A549 (cell line): ENCODE measurements around the gene CYB561D1. TPM values are rescaled to one million over a fixed set of nuclear protein-coding genes. Genes with fewer than 3 reads are reported as not detected.

Source experiments
- ATAC-seq, 2 experiments: fragments of 200-7000 bp in 1 of 2; fragments of >200 bp in 1 of 2; cut with Nextera tagmentation in 1 of 2; cut with Tn5 transposase in 1 of 2; 3 replicates each; pipeline versions ENCODE4 v1.8.0 to v1.9.1; 2018 to 2020; ENCODE audit warnings: mild to moderate bottlenecking in 1 of 2, moderate library complexity in 1 of 2
- CTCF ChIA-PET: fragments of 300-600 bp; sonication (Branson Sonifier 250); formaldehyde crosslinking; extraction: SDS; loops from one replicate; lab custom pipeline; 2021; ENCODE audit warnings: antibody characterized with exemption, inconsistent platforms; lab: Yijun Ruan, JAX
- POLR2A ChIA-PET: fragments of 350-600 bp; formaldehyde crosslinking; extraction: SDS; loops from one replicate; lab custom pipeline; 2021; ENCODE audit warnings: antibody characterized with exemption, inconsistent platforms; lab: Yijun Ruan, JAX
- DNase-seq, 2 experiments: peaks; one replicate each; pipeline versions ENCODE4 v3.0.0 to v3.0.0-alpha.2; 2011 to 2016; ENCODE audit warnings: low read depth in 1 of 2, low spot score in 1 of 2
- FAIRE-seq: peaks from 2 replicates; lab custom pipeline; 2011; peaks lifted over from hg19 to GRCh38; lab: Jason Lieb, UNC
- H3K27ac ChIP-seq, 2 experiments: fragments of >200 bp; sonication (Bioruptor Twin); formaldehyde crosslinking; 3 replicates each; pipeline ENCODE4 v1.5.1; 2016 to 2017
- H3K4me1 ChIP-seq: fragments of >200 bp; sonication (Bioruptor Twin); formaldehyde crosslinking; 3 replicates; pipeline ENCODE4 v1.6.1; 2016
- H3K4me2 ChIP-seq: fragments of >200 bp; sonication (Bioruptor Twin); formaldehyde crosslinking; 3 replicates; pipeline ENCODE4 v1.6.1; 2016
- H3K4me3 ChIP-seq: fragments of >200 bp; sonication (Bioruptor Twin); formaldehyde crosslinking; 3 replicates; pipeline ENCODE4 v1.5.1; 2016
- H3K9me3 ChIP-seq: fragments of >200 bp; sonication (Bioruptor Twin); formaldehyde crosslinking; 3 replicates; pipeline ENCODE4 v1.6.1; 2016
- ATOH8 ChIP-seq: fragments of 250-450 bp; sonication (Bioruptor Pico); IDR thresholded peaks from 2 replicates; pipeline ENCODE4 v1.5.0; 2020; ENCODE audit warnings: low read depth, mild to moderate bottlenecking, moderate library complexity
- CBX2 ChIP-seq: fragments of 200-600 bp; sonication (generic); IDR thresholded peaks from 2 replicates; pipeline ENCODE4 v1.6.1; 2016; ENCODE audit warnings: low read depth, mild to moderate bottlenecking, borderline replicate concordance
- CBX8 ChIP-seq: fragments of 200-600 bp; sonication (generic); IDR thresholded peaks from 2 replicates; pipeline ENCODE4 v1.6.1; 2016
- CHD2 ChIP-seq: fragments of 150-350 bp; IDR thresholded peaks from 2 replicates; pipeline ENCODE4 v1.6.1; 2014; ENCODE audit warnings: low read length; ENCODE audit not compliant: partially characterized antibody
- CHD4 ChIP-seq: fragments of 200-600 bp; sonication (generic); IDR thresholded peaks from 2 replicates; pipeline ENCODE4 v1.6.1; 2016; ENCODE audit warnings: antibody characterized with exemption, mild to moderate bottlenecking, borderline replicate concordance
- EHF ChIP-seq: fragments of 250-450 bp; sonication (Bioruptor Pico); IDR thresholded peaks from 2 replicates; pipeline ENCODE4 v1.5.0; 2020; ENCODE audit warnings: mild to moderate bottlenecking
- EHMT2 ChIP-seq: fragments of 200-600 bp; sonication (generic); IDR thresholded peaks from 2 replicates; pipeline ENCODE4 v1.6.1; 2016; ENCODE audit warnings: antibody characterized with exemption, low read depth, mild to moderate bottlenecking, moderate library complexity
- ESRRA ChIP-seq: fragments of 150-350 bp; IDR thresholded peaks from 2 replicates; pipeline ENCODE4 v1.6.1; 2014; ENCODE audit warnings: mild to moderate bottlenecking, low read length, borderline replicate concordance
- FOSL2 ChIP-seq, 2 experiments: fragments of 450-650 bp in 1 of 2; fragments of >200 bp in 1 of 2; sonication (Bioruptor Twin) in 1 of 2; formaldehyde crosslinking; IDR thresholded peaks; 2 replicates each; pipeline versions ENCODE4 v1.5.0 to v1.6.1; 2016 to 2020; ENCODE audit warnings: mild to moderate bottlenecking in 1 of 2, moderate library complexity in 1 of 2
- GATA3 ChIP-seq: IDR thresholded peaks from 2 replicates; pipeline ENCODE4 v1.6.1; 2012; ENCODE audit warnings: borderline replicate concordance
- HEYL ChIP-seq: fragments of 250-450 bp; sonication (Bioruptor Pico); IDR thresholded peaks from 2 replicates; pipeline ENCODE4 v1.8.0; 2021; ENCODE audit warnings: mild to moderate bottlenecking, moderate library complexity
- HOXB13 ChIP-seq: fragments of 250-450 bp; sonication (Bioruptor Pico); IDR thresholded peaks from 2 replicates; pipeline ENCODE4 v1.5.0; 2020; ENCODE audit warnings: low read depth, mild to moderate bottlenecking, moderate library complexity
- HOXB5 ChIP-seq: fragments of 250-450 bp; sonication (Bioruptor Pico); IDR thresholded peaks from 2 replicates; pipeline ENCODE4 v1.5.0; 2020; ENCODE audit warnings: mild to moderate bottlenecking, moderate library complexity
- KDM1A ChIP-seq: fragments of 200-600 bp; sonication (generic); IDR thresholded peaks from 2 replicates; pipeline ENCODE4 v1.6.1; 2016; ENCODE audit warnings: low read depth, mild to moderate bottlenecking
- MAFK ChIP-seq: fragments of 450-650 bp; IDR thresholded peaks from 2 replicates; pipeline ENCODE4 v1.6.1; 2014; ENCODE audit not compliant: partially characterized antibody
- MAX ChIP-seq: IDR thresholded peaks from 2 replicates; pipeline ENCODE4 v1.6.1; 2012
- MYC ChIP-seq: IDR thresholded peaks from 2 replicates; pipeline ENCODE4 v1.6.1; 2012; ENCODE audit warnings: mild to moderate bottlenecking, inconsistent platforms, low read length, improper control_type of control experiment, borderline replicate concordance
- NR3C1 ChIP-seq: fragments of >200 bp; sonication (Bioruptor Twin); formaldehyde crosslinking; IDR thresholded peaks from 3 replicates; pipeline ENCODE4 v1.6.1; 2017
- RFX5 ChIP-seq: fragments of 450-650 bp; IDR thresholded peaks from 2 replicates; pipeline ENCODE4 v1.7.1; 2014; ENCODE audit warnings: antibody characterized with exemption, mild to moderate bottlenecking, moderate library complexity
- SREBF2 ChIP-seq: fragments of 450-650 bp; IDR thresholded peaks from 2 replicates; pipeline ENCODE4 v1.6.1; 2014; ENCODE audit warnings: mild to moderate bottlenecking, moderate library complexity
- USF2 ChIP-seq: fragments of 450-650 bp; IDR thresholded peaks from 2 replicates; pipeline ENCODE4 v1.6.1; 2014; ENCODE audit warnings: antibody characterized with exemption
- WGBS: methylation state at CpG from one replicate; pipeline ENCODE4 v1.1.6; 2017; ENCODE audit errors: missing lambda C conversion rate; 5-methylcytosine and 5-hydroxymethylcytosine counted together
- polyA plus RNA-seq, 4 experiments: library from polyadenylated mRNA; depleted of rRNA in 3 of 4; stranded (reverse); fragments of >200 nt; fragmentation: RNase III in 1 of 4; extraction: RNeasy Plus Mini Kit Qiagen cat#74134 plus additional on column Dnase treatment in 1 of 4; gene quantifications; 2 replicates in 3 of 4; 3 replicates in 1 of 4; pipeline ENCODE4 v1.2.3, GENCODE V29; 2011 to 2017
- TF ChIP-seq, protein P1 (sequence below): fragments of >200 bp; sonication (Bioruptor Twin); formaldehyde crosslinking; IDR thresholded peaks from 2 replicates; pipeline ENCODE4 v1.6.1; 2016
- TF ChIP-seq, protein P2 (sequence below): fragments of 250-450 bp; sonication (Bioruptor Pico); IDR thresholded peaks from 2 replicates; pipeline ENCODE4 v1.5.0; 2021; ENCODE audit warnings: mild to moderate bottlenecking, moderate library complexity, borderline replicate concordance
- TF ChIP-seq, protein P3 (sequence below): IDR thresholded peaks from 2 replicates; pipeline ENCODE4 v1.6.1; 2012

The CYB561D1 gene
- polyA plus RNA-seq, 2 of the 4 experiments (the other 2 are of a cell fraction): 4.0 to 5.2 TPM

DNA sequence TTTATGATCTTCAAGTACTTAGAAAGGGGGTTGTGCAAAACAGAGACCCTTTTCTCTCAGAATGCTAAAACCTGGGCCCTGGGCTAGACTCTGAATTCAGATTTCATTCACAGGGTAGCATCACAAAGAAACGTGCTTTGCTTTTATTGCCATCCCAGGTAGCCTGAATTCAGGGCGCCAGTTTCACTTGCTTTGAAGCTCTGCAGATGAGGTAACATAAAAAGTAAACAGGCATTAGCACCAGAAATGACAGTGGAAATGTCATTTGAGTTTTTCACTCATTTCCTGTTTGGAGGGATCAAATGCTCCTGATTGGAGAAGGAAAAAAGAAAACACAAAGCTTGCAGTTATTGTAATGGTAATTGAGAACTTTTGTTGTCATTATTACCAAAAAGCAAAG is 25.0 kb upstream of the CYB561D1 start:
- Histone ChIP-seq H3K4me1 (no peaks in the 10 kb centered on the region), H3K27ac (no peak overlapping the region), H3K4me3 (no peak overlapping the region), H3K4me2 (no peak overlapping the region), H3K9me3 (no peaks in the 10 kb centered on the region)
- POLR2A ChIA-PET: interaction anchor here (0.6 to 1.2 kb wide), 2 partner anchors 15 to 378 kb away, joined by 3 to 6 read pairs; partner anchors contain the start of gene ATXN7L2
- TF ChIP-seq CHD2: no peak
- no peak for TF ChIP-seq MYC
- TF ChIP-seq HEYL (CRISPR knock-in tag): no peak
- no peak for TF ChIP-seq ESRRA
- no peak for TF ChIP-seq MAX
- TF ChIP-seq HOXB5 (CRISPR knock-in tag): no peak
- no peak for TF ChIP-seq KDM1A
- TF ChIP-seq USF2: no peak
- no peak for TF ChIP-seq NR3C1
- TF ChIP-seq, protein P1, sequence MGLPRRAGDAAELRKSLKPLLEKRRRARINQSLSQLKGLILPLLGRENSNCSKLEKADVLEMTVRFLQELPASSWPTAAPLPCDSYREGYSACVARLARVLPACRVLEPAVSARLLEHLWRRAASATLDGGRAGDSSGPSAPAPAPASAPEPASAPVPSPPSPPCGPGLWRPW: no peak
- TF ChIP-seq RFX5: no peak
- no peak for TF ChIP-seq EHF (CRISPR knock-in tag)
- no peak for TF ChIP-seq CBX8
- TF ChIP-seq HOXB13: no peak
- no peak for TF ChIP-seq GATA3
- FAIRE-seq (no peak), DNase-seq (no peak), ATAC-seq (no peak)
- WGBS: 14% methylated on average over 2 of the region's 2 CpGs
- CTCF ChIA-PET: interaction anchor here (0.7 to 1.7 kb wide), 3 partner anchors 63 to 557 kb away, joined by 3 to 5 read pairs (median 4); no protein-coding TSS in a partner anchor

GRCh38 chr1:109470245-109470644 is 23.6 kb upstream of the CYB561D1 start:
- ATAC-seq (no peak), FAIRE-seq (no peak), DNase-seq (no peak)
- 39% methylated on average over 6 of the region's 6 CpGs for WGBS
- Histone ChIP-seq H3K9me3 (no peaks in the 10 kb centered on the region), H3K4me2 (no peak overlapping the region), H3K4me3 (no peak overlapping the region), H3K27ac (no peak overlapping the region), H3K4me1 (no peaks in the 10 kb centered on the region)
- TF ChIP-seq CHD4: no peak
- TF ChIP-seq ESRRA: no peak
- TF ChIP-seq HEYL (CRISPR knock-in tag): no peak
- TF ChIP-seq, protein P1: no peak
- no peak for TF ChIP-seq FOSL2 (IDR thresholded peaks at IDR 0.05)
- no peak for TF ChIP-seq FOSL2 (CRISPR knock-in tag; IDR thresholded peaks at IDR 0.05)
- TF ChIP-seq, protein P2, sequence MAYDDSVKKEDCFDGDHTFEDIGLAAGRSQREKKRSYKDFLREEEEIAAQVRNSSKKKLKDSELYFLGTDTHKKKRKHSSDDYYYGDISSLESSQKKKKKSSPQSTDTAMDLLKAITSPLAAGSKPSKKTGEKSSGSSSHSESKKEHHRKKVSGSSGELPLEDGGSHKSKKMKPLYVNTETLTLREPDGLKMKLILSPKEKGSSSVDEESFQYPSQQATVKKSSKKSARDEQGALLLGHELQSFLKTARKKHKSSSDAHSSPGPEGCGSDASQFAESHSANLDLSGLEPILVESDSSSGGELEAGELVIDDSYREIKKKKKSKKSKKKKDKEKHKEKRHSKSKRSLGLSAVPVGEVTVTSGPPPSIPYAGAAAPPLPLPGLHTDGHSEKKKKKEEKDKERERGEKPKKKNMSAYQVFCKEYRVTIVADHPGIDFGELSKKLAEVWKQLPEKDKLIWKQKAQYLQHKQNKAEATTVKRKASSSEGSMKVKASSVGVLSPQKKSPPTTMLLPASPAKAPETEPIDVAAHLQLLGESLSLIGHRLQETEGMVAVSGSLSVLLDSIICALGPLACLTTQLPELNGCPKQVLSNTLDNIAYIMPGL (CRISPR knock-in tag): no peak
- no peak for TF ChIP-seq CBX2
- TF ChIP-seq EHF (CRISPR knock-in tag): no peak
- no peak for TF ChIP-seq EHMT2
- no peak for TF ChIP-seq SREBF2
- TF ChIP-seq ATOH8 (CRISPR knock-in tag): no peak
- TF ChIP-seq MAFK: no peak
- TF ChIP-seq, protein P3, sequence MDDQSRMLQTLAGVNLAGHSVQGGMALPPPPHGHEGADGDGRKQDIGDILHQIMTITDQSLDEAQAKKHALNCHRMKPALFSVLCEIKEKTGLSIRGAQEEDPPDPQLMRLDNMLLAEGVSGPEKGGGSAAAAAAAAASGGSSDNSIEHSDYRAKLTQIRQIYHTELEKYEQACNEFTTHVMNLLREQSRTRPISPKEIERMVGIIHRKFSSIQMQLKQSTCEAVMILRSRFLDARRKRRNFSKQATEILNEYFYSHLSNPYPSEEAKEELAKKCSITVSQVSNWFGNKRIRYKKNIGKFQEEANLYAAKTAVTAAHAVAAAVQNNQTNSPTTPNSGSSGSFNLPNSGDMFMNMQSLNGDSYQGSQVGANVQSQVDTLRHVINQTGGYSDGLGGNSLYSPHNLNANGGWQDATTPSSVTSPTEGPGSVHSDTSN: no peak
- ChIA-PET POLR2A (no interaction called here), CTCF (interaction anchor here (0.6 to 1.7 kb wide), 2 partner anchors 62 to 256 kb away, joined by 3 to 4 read pairs; no protein-coding TSS in a partner anchor)
